Urothelium cell line (cell line): Measurements from ENCODE around the gene ZSCAN21.
A peak's percentile ranks its signal among the peaks of the same experiment; 100 is the strongest.

ENCODE experiments used
- DNase-seq: peaks from one replicate; pipeline ENCODE4 v3.0.0; 2011; ENCODE audit warnings: low spot score, mixed read lengths
- FAIRE-seq: peaks from 2 replicates; lab custom pipeline; 2011; peaks lifted over from hg19 to GRCh38; lab: Jason Lieb, UNC

ZSCAN21 gene

GRCh38 chr7:100095289-100095688 lies 45.7 kb downstream of the ZSCAN21 start:
- DNase-seq (no peak), FAIRE-seq (no peak)

- no peak for FAIRE-seq
- no peak for DNase-seq
These were observed 46.1 kb downstream of the ZSCAN21 start for GRCh38 chr7:100095704-100096103.

GRCh38 chr7:100098913-100099312 lies 49.3 kb downstream of the ZSCAN21 start:
- DNase-seq: no peak
- FAIRE-seq: no peak

- DNase-seq: no peak
- no peak for FAIRE-seq
These were observed 49.9 kb downstream of the ZSCAN21 start for GRCh38 chr7:100099452-100099851.

GRCh38 chr7:100100420-100101015 lies 50.9 kb downstream of the ZSCAN21 start:
- peak; percentile 92 for FAIRE-seq
- DNase-seq: peak; percentile 98

GRCh38 chr7:100101016-100101862 lies 51.7 kb downstream of the ZSCAN21 start, which contains the start of the genes AP4M1 and MCM7:
Gene AP4M1 (plus strand): TSS chr7:100101643. CDS start chr7:100101715, 72 bp downstream.
Gene MCM7 (minus strand): TSS chr7:100101397. CDS start chr7:100101294, 103 bp downstream.
- peak; percentile 96 for FAIRE-seq
- peak; percentile 100 for DNase-seq

GRCh38 chr7:100102950-100103840 lies 53.6 kb downstream of the ZSCAN21 start:
- FAIRE-seq (no peak), DNase-seq (no peak)

GRCh38 chr7:100105534-100105933 lies 56.0 kb downstream of the ZSCAN21 start:
- FAIRE-seq (no peak), DNase-seq (no peak)

- DNase-seq (no peak), FAIRE-seq (no peak)
These were observed 57.1 kb downstream of the ZSCAN21 start for GRCh38 chr7:100106633-100107032.

GRCh38 chr7:100107125-100107737 lies 57.7 kb downstream of the ZSCAN21 start:
- no peak for DNase-seq

GRCh38 chr7:100107890-100108289 lies 58.3 kb downstream of the ZSCAN21 start:
- FAIRE-seq: no peak
- no peak for DNase-seq

More at GRCh38 chr7:100107125-100107737, 57.7 kb downstream of the ZSCAN21 start:
- FAIRE-seq: peak; percentile 5

- no peak for DNase-seq
- FAIRE-seq: peak; percentile 73
These were observed 60.1 kb downstream of the ZSCAN21 start for GRCh38 chr7:100109521-100110163.

- FAIRE-seq (no peak), DNase-seq (no peak)
These were observed 61.6 kb downstream of the ZSCAN21 start for GRCh38 chr7:100111156-100111555.

GRCh38 chr7:100111914-100112313 lies 62.3 kb downstream of the ZSCAN21 start:
- FAIRE-seq (no peak), DNase-seq (no peak)
